Keratinocyte (primary cell): ENCODE data around the gene SBK1. TPM values are rescaled to one million over a fixed set of nuclear protein-coding genes. Genes with fewer than 3 reads are reported as not detected.

Experiments
- DNase-seq: peaks from one replicate; pipeline ENCODE4 v3.0.0-alpha.2; 2011; ENCODE audit warnings: low read depth, missing footprints, low spot score
- FAIRE-seq: peaks from 2 replicates; lab custom pipeline; 2011; peaks lifted over from hg19 to GRCh38; lab: Jason Lieb, UNC
- H2AFZ ChIP-seq: 2 replicates; pipeline ENCODE4 v1.6.0; 2012; ENCODE audit warnings: low read length, control low read depth, inconsistent platforms; ENCODE audit not compliant: control insufficient read depth
- H3K27ac ChIP-seq: 2 replicates; pipeline ENCODE4 v1.5.1; 2011; ENCODE audit warnings: low read length; ENCODE audit not compliant: control insufficient read depth, insufficient read depth
- H3K27me3 ChIP-seq: 3 replicates; pipeline ENCODE4 v1.6.0; 2011; ENCODE audit warnings: low read length; ENCODE audit not compliant: control insufficient read depth, insufficient read depth; ENCODE audit errors: extremely low read depth
- H3K36me3 ChIP-seq, 2 experiments: 2 replicates in 1 of 2; 3 replicates in 1 of 2; pipeline ENCODE4 v1.5.1; 2011; ENCODE audit warnings: low read length in 2 of 2, mild to moderate bottlenecking in 1 of 2; ENCODE audit not compliant: control insufficient read depth in 2 of 2, insufficient read depth in 2 of 2; ENCODE audit errors: extremely low read depth in 1 of 2
- H3K4me1 ChIP-seq: 3 replicates; pipeline ENCODE4 v1.5.1; 2011; ENCODE audit warnings: low read length; ENCODE audit not compliant: control insufficient read depth, insufficient read depth; ENCODE audit errors: extremely low read depth
- H3K4me2 ChIP-seq: 3 replicates; pipeline ENCODE4 v1.6.0; 2011; ENCODE audit warnings: low read depth, low read length; ENCODE audit not compliant: control insufficient read depth, insufficient read depth; ENCODE audit errors: extremely low read depth
- H3K4me3 ChIP-seq, 3 experiments: fragments of 200-600 bp in 1 of 3; sonication (generic) in 1 of 3; 2 replicates in 2 of 3; 3 replicates in 1 of 3; pipeline ENCODE4 v1.5.1; 2011 to 2016; ENCODE audit warnings: low read length in 3 of 3, mild to moderate bottlenecking in 3 of 3, control low read depth in 2 of 3, inconsistent platforms in 1 of 3, low read depth in 1 of 3, mixed read lengths in 1 of 3, mixed run types in 1 of 3, moderate library complexity in 1 of 3; ENCODE audit not compliant: control insufficient read depth in 2 of 3, insufficient read depth in 2 of 3; ENCODE audit errors: extremely low read depth in 1 of 3
- H3K79me2 ChIP-seq: 2 replicates; pipeline ENCODE4 v1.6.0; 2012; ENCODE audit warnings: low read length; ENCODE audit not compliant: control insufficient read depth, insufficient read depth
- H3K9ac ChIP-seq: 3 replicates; pipeline ENCODE4 v1.6.0; 2011; ENCODE audit warnings: low read length; ENCODE audit not compliant: control insufficient read depth, insufficient read depth; ENCODE audit errors: extremely low read depth
- H3K9me1 ChIP-seq: 3 replicates; pipeline ENCODE4 v1.6.0; 2011; ENCODE audit warnings: low read length; ENCODE audit not compliant: control insufficient read depth, insufficient read depth; ENCODE audit errors: extremely low read depth
- H3K9me3 ChIP-seq: 2 replicates; pipeline ENCODE4 v1.5.1; 2012; ENCODE audit warnings: low read depth, low read length; ENCODE audit not compliant: control insufficient read depth
- H4K20me1 ChIP-seq: 3 replicates; pipeline ENCODE4 v1.6.0; 2011; ENCODE audit warnings: low read length; ENCODE audit not compliant: control insufficient read depth, insufficient read depth; ENCODE audit errors: extremely low read depth
- EZH2 ChIP-seq: IDR thresholded peaks from one replicate; pipeline ENCODE4 v1.6.1; 2012; ENCODE audit warnings: inconsistent platforms, mild to moderate bottlenecking, low read length, moderate library complexity
- dilution Hi-C: fragments of 300-500 bp; cut with MboI; formaldehyde crosslinking; loops from one replicate; pipeline ENCODE4 v1.7.0; 2020; ENCODE audit warnings: low sequenced_read_pairs; ENCODE audit not compliant: extremely low pct_ligation_motif_present
- polyA plus RNA-seq, 5 experiments: library from polyadenylated mRNA; depleted of rRNA in 3 of 5; stranded (reverse) in 3 of 5; stranded (forward) in 1 of 5; unstranded in 1 of 5; fragments of >200 nt; gene quantifications; 1 replicate in 1 of 5; 2 replicates in 3 of 5; 3 replicates in 1 of 5; pipeline versions ENCODE4 v1.2.1 to v1.2.3, GENCODE V29; 2011 to 2012; ENCODE audit warnings: missing spikeins in 2 of 5, low read depth in 1 of 5, low replicate concordance in 1 of 5
- TF ChIP-seq, protein P1 (sequence below), 3 experiments: IDR thresholded peaks in 1 of 3; conservative IDR thresholded peaks in 1 of 3; optimal IDR thresholded peaks in 1 of 3; 2 replicates in 2 of 3; 3 replicates in 1 of 3; pipeline versions ENCODE3 to v1.5.1; 2011; ENCODE audit warnings: low read length in 3 of 3, mild to moderate bottlenecking in 3 of 3, moderate library complexity in 2 of 3, control low read depth in 1 of 3, inconsistent platforms in 1 of 3; ENCODE audit not compliant: insufficient read depth in 2 of 3; ENCODE audit errors: extremely low read depth in 1 of 3

SBK1 gene
- polyA plus RNA-seq, 1 donor (not counting 4 experiments of a cell fraction or from before 2014, with no cell fraction given) = 0.04 TPM

DNA sequence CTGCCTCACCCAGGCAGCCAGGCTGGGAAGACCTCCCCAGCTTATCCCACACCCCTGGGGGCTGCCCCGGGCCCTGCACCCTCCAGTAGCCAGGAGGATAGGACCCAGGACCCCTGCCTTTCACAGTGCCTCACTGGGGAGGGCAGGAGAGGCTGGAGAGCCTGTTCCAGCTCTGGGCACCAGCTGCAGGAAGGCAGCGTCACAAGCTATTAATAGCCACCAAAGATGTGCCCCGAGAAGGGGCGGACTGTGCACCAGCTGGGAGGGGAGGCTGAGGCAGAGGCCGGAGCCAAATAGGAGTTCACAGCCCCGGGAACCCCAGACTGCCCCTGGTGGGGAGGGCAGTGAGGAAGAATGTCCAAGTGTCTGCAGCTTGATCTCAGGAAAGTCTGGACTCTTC is 8.8 kb downstream of the SBK1 start:
- Histone ChIP-seq H3K4me2 (no peak overlapping the region), H3K79me2 (no peaks in the 10 kb centered on the region), H3K9ac (no peak overlapping the region), H2AFZ (no peak overlapping the region), H3K27ac (no peak overlapping the region), H3K9me3 (no peaks in the 10 kb centered on the region), H4K20me1 (no peaks in the 10 kb centered on the region), H3K27me3 (peaks cover 8% of the 10 kb centered on the region), H3K4me3 (no peak overlapping the region), H3K36me3 (no peaks in the 10 kb centered on the region), H3K9me1 (no peaks in the 10 kb centered on the region), H3K4me1 (no peaks in the 10 kb centered on the region)
- TF ChIP-seq EZH2 = no peak
- TF ChIP-seq, protein P1, sequence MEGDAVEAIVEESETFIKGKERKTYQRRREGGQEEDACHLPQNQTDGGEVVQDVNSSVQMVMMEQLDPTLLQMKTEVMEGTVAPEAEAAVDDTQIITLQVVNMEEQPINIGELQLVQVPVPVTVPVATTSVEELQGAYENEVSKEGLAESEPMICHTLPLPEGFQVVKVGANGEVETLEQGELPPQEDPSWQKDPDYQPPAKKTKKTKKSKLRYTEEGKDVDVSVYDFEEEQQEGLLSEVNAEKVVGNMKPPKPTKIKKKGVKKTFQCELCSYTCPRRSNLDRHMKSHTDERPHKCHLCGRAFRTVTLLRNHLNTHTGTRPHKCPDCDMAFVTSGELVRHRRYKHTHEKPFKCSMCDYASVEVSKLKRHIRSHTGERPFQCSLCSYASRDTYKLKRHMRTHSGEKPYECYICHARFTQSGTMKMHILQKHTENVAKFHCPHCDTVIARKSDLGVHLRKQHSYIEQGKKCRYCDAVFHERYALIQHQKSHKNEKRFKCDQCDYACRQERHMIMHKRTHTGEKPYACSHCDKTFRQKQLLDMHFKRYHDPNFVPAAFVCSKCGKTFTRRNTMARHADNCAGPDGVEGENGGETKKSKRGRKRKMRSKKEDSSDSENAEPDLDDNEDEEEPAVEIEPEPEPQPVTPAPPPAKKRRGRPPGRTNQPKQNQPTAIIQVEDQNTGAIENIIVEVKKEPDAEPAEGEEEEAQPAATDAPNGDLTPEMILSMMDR (optimal IDR thresholded peaks at IDR 0.05 in 1 of 3, IDR thresholded peaks at IDR 0.05 in 1 of 3, conservative IDR thresholded peaks at IDR 0.05 in 1 of 3; ENCODE audit: extremely low read depth in 1 of 3, insufficient read depth in 2 of 3, low read length in 3 of 3) = no peak
- dilution Hi-C loops = no loop called here
- no peak for FAIRE-seq
- no peak for DNase-seq

DNA sequence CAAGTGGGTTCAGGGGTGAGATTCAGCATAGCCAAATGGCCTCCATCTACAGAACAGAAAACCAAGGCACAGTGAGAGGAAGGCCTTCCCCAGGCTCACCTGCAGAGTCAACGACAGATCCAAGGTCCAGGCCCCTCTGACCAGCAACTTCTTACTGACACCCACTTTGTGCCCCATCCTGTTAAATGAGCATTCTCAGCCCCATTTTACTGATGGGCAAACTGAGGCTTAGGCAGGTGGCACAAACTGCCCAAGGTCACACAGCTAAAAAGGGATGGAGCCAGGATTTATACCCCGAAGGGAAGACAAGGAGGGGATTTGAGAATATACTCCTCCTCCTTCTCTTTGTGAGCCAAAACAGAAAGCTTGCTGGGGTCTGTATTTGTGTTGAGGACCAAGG is 9.3 kb downstream of the SBK1 start:
- TF ChIP-seq, protein P1 (optimal IDR thresholded peaks at IDR 0.05 in 1 of 3, IDR thresholded peaks at IDR 0.05 in 1 of 3, conservative IDR thresholded peaks at IDR 0.05 in 1 of 3; ENCODE audit: extremely low read depth in 1 of 3, insufficient read depth in 2 of 3, low read length in 3 of 3) = no peak
- TF ChIP-seq EZH2 = no peak
- H2AFZ ChIP-seq = no peak overlapping the region
- H3K9ac ChIP-seq = no peak overlapping the region
- no peak overlapping the region for H3K4me3 ChIP-seq
- no peaks in the 10 kb centered on the region for H3K4me1 ChIP-seq
- no peaks in the 10 kb centered on the region for H3K9me3 ChIP-seq
- DNase-seq (no peak), FAIRE-seq (no peak)
- dilution Hi-C loops = no loop called here
- peaks cover 8% of the 10 kb centered on the region for H3K27me3 ChIP-seq
- no peak overlapping the region for H3K27ac ChIP-seq
- H3K36me3 ChIP-seq = no peaks in the 10 kb centered on the region
- no peaks in the 10 kb centered on the region for H3K79me2 ChIP-seq
- H3K4me2 ChIP-seq = no peak overlapping the region
- H3K9me1 ChIP-seq = no peaks in the 10 kb centered on the region
- no peaks in the 10 kb centered on the region for H4K20me1 ChIP-seq
